IMR-90 (cell line): ENCODE data around the gene MAP3K1. TPM values are rescaled to one million over a fixed set of nuclear protein-coding genes. Genes with fewer than 3 reads are reported as not detected.
A peak's percentile ranks its signal among the peaks of the same experiment; 100 is the strongest.

ENCODE experiments used
- ATAC-seq: fragments of 200-7000 bp; cut with Tn5 transposase; 2 replicates; pipeline ENCODE4 v1.9.1; 2020; ENCODE audit warnings: low read depth, mild to moderate bottlenecking, moderate library complexity
- BruUV-seq: library from RNA; stranded (reverse); fragments of 400-500 nt; replicated peaks from 2 replicates; lab custom pipeline; 2021; lab: Mats Ljungman, UMichigan
- CTCF ChIA-PET: fragments of 300-600 bp; formaldehyde crosslinking; extraction: SDS; loops from one replicate; lab custom pipeline; 2021; ENCODE audit warnings: antibody characterized with exemption; lab: Yijun Ruan, JAX
- POLR2A ChIA-PET: fragments of 300-600 bp; sonication (Branson Sonifier 250); formaldehyde crosslinking; loops from one replicate; lab custom pipeline; 2022; ENCODE audit warnings: antibody characterized with exemption; ENCODE audit not compliant: unreplicated experiment; lab: Charles Lee
- DNase-seq: peaks from one replicate; pipeline ENCODE4 v3.0.0; 2013
- H2AFZ ChIP-seq: replicated peaks from 2 replicates; pipeline ENCODE3; 2013; ENCODE audit warnings: low read length, mild to moderate bottlenecking; ENCODE audit not compliant: poor library complexity
- H2AK5ac ChIP-seq: 2 replicates; pipeline ENCODE4 v1.6.1; 2013; ENCODE audit warnings: low read depth, low read length, inconsistent platforms
- H2AK9ac ChIP-seq: replicated peaks from 2 replicates; pipeline ENCODE3; 2013; ENCODE audit warnings: mild to moderate bottlenecking, low read depth, low read length, moderate library complexity; ENCODE audit not compliant: poor library complexity
- H2BK120ac ChIP-seq: 2 replicates; pipeline ENCODE4 v1.6.1; 2013; ENCODE audit warnings: low read depth, low read length, inconsistent platforms
- H2BK15ac ChIP-seq: 3 replicates; pipeline ENCODE4 v1.6.1; 2013; ENCODE audit warnings: low read depth, low read length, inconsistent platforms
- H2BK20ac ChIP-seq: 2 replicates; pipeline ENCODE4 v1.6.1; 2013; ENCODE audit warnings: low read depth, mild to moderate bottlenecking, inconsistent platforms, low read length, moderate library complexity
- H2BK5ac ChIP-seq: 2 replicates; pipeline ENCODE4 v1.6.1; 2013; ENCODE audit warnings: mild to moderate bottlenecking, low read depth, low read length, inconsistent platforms; ENCODE audit not compliant: poor library complexity, severe bottlenecking
- H3K14ac ChIP-seq: replicated peaks from 2 replicates; pipeline ENCODE4 v1.6.1; 2013; ENCODE audit warnings: low read depth, low read length, inconsistent platforms
- H3K18ac ChIP-seq: 2 replicates; pipeline ENCODE4 v1.6.1; 2013; ENCODE audit warnings: low read depth, low read length, control low read depth
- H3K23ac ChIP-seq: 2 replicates; pipeline ENCODE4 v1.6.1; 2013; ENCODE audit warnings: low read depth, low read length, inconsistent platforms
- H3K27ac ChIP-seq: 2 replicates; pipeline ENCODE4 v1.5.1; 2013; ENCODE audit warnings: mild to moderate bottlenecking, control low read depth, low read length; ENCODE audit not compliant: insufficient read depth
- H3K27me3 ChIP-seq: 2 replicates; pipeline ENCODE4 v1.6.1; 2013; ENCODE audit warnings: low read length; ENCODE audit not compliant: control insufficient read depth, insufficient read depth
- H3K36me3 ChIP-seq: 2 replicates; pipeline ENCODE4 v1.6.1; 2013; ENCODE audit warnings: low read length, mixed read lengths; ENCODE audit not compliant: control insufficient read depth, insufficient read depth
- H3K4ac ChIP-seq: 2 replicates; pipeline ENCODE4 v1.6.1; 2013; ENCODE audit warnings: low read depth, low read length, inconsistent platforms
- H3K4me1 ChIP-seq: 2 replicates; pipeline ENCODE4 v1.6.1; 2013; ENCODE audit warnings: low read length, mixed read lengths; ENCODE audit not compliant: control insufficient read depth, insufficient read depth
- H3K4me2 ChIP-seq: 2 replicates; pipeline ENCODE4 v1.6.1; 2013; ENCODE audit warnings: low read depth, mild to moderate bottlenecking, control low read depth, low read length, moderate library complexity
- H3K4me3 ChIP-seq: 2 replicates; pipeline ENCODE4 v1.5.1; 2013; ENCODE audit warnings: low read depth, mild to moderate bottlenecking, control low read depth, low read length, moderate library complexity; ENCODE audit not compliant: insufficient read depth
- H3K56ac ChIP-seq: 2 replicates; pipeline ENCODE4 v1.6.1; 2013; ENCODE audit warnings: low read length, inconsistent platforms; ENCODE audit not compliant: insufficient read depth; ENCODE audit errors: extremely low read depth
- H3K79me1 ChIP-seq, 2 experiments: 2 replicates each; pipeline ENCODE4 v1.6.1; 2013; ENCODE audit warnings: low read length in 2 of 2, inconsistent platforms in 1 of 2, low read depth in 1 of 2
- H3K9ac ChIP-seq: 2 replicates; pipeline ENCODE4 v1.6.1; 2013; ENCODE audit warnings: low read depth, low read length, control low read depth
- H3K9me1 ChIP-seq: 2 replicates; pipeline ENCODE4 v1.6.1; 2013; ENCODE audit warnings: low read length, inconsistent platforms; ENCODE audit not compliant: insufficient read depth
- H3K9me3 ChIP-seq: 2 replicates; pipeline ENCODE4 v1.6.1; 2013; ENCODE audit warnings: low read length; ENCODE audit not compliant: control insufficient read depth, insufficient read depth
- H4K20me1 ChIP-seq: 2 replicates; pipeline ENCODE4 v1.6.1; 2013; ENCODE audit warnings: low read length, inconsistent platforms; ENCODE audit not compliant: insufficient read depth
- H4K5ac ChIP-seq: 2 replicates; pipeline ENCODE4 v1.6.1; 2013; ENCODE audit warnings: mild to moderate bottlenecking, low read depth, low read length, control low read depth
- H4K8ac ChIP-seq, 2 experiments: 2 replicates each; pipeline ENCODE4 v1.6.1; 2013; ENCODE audit warnings: low read depth in 2 of 2, low read length in 2 of 2, control low read depth in 1 of 2, inconsistent platforms in 1 of 2
- H4K91ac ChIP-seq: 2 replicates; pipeline ENCODE4 v1.6.1; 2013; ENCODE audit warnings: low read depth, low read length, inconsistent platforms; ENCODE audit not compliant: insufficient read depth
- MXI1 ChIP-seq: IDR thresholded peaks from 2 replicates; pipeline ENCODE4 v1.6.1; 2012; ENCODE audit warnings: low read depth, mild to moderate bottlenecking, low read length, moderate library complexity, borderline replicate concordance
- NFE2L2 ChIP-seq: fragments of 150-350 bp; IDR thresholded peaks from 2 replicates; pipeline ENCODE4 v1.6.1; 2016; ENCODE audit warnings: low read depth, mild to moderate bottlenecking, low read length
- WGBS, 2 experiments: methylation state at CpG; one replicate each; pipeline versions ENCODE4 v1.1.5 to v1.1.7; 2013; ENCODE audit warnings: missing lambda C conversion rate in 2 of 2; ENCODE audit not compliant: insufficient read length in 1 of 2; ENCODE audit errors: extremely low coverage in 2 of 2; 5-methylcytosine and 5-hydroxymethylcytosine counted together
- dilution Hi-C: fragments of 300-500 bp; cut with HindIII; formaldehyde crosslinking; loops from one replicate; pipeline ENCODE4 v1.14.3; 2018; ENCODE audit warnings: low sequenced_read_pairs; ENCODE audit not compliant: unreplicated experiment
- in situ Hi-C: fragments of 300-500 bp; cut with MboI; formaldehyde crosslinking; loops from 3 replicates; pipeline ENCODE4 v1.14.3; 2019; ENCODE audit warnings: low sequenced_read_pairs, inconsistent platforms, mixed read lengths
- intact Hi-C: fragments of 100-400 bp; cut with micrococcal nuclease; formaldehyde crosslinking; loops from 2 replicates; pipeline ENCODE4 v1.10.0; 2022
- polyA plus RNA-seq, 3 experiments: library from polyadenylated mRNA; depleted of rRNA; stranded (reverse); fragments of >200 nt; gene quantifications; 2 replicates each; pipeline ENCODE4 v1.2.3, GENCODE V29; 2012; ENCODE audit warnings: low replicate concordance in 1 of 3
- total RNA-seq: library from RNA; depleted of rRNA; stranded (reverse); fragments of >200 nt; gene quantifications from 2 replicates; pipeline ENCODE4 v1.2.3, GENCODE V29; 2012

MAP3K1 gene
- total and polyA plus RNA-seq, 2 of the 4 experiments (the other 2 are of a cell fraction), result 3.8 to 18.8 TPM

DNA sequence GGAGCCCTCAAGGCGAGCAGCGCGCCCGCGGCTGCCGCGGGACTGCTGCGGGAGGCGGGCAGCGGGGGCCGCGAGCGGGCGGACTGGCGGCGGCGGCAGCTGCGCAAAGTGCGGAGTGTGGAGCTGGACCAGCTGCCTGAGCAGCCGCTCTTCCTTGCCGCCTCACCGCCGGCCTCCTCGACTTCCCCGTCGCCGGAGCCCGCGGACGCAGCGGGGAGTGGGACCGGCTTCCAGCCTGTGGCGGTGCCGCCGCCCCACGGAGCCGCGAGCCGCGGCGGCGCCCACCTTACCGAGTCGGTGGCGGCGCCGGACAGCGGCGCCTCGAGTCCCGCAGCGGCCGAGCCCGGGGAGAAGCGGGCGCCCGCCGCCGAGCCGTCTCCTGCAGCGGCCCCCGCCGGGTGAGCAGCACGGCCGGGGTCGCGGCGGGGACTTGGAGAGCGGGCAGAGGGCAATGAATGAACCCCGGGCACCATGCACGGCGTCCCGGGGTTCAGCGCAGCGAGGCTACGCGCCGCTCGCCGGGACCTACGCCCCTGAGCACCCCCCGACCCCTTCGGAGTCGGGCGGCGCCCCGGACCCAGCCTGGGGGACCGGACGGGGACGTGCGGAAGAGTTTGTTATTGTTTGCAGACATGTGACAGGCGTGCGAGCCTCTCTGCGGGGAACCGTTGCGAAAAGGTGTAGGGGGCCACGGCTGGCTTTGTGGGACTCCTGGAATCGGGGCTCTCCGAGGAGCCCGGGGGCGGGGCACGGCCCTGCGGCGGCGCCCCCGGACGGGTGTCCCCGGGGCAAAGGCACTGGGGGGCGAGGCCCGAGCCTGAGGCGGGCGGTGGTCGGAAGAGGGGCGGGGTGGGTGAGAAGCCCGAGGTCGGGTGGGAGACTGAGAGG lies 553 bp downstream of the MAP3K1 start:
- Histone ChIP-seq H3K14ac (peak overlapping the region; percentile 66; the same call in 1 of the 2 replicates), H4K5ac (peak overlapping the region; percentile 12; the same call in 1 of the 2 replicates), H3K27me3 (no peaks in the 10 kb centered on the region), H2BK5ac (peak overlapping the region; percentile 89), H4K20me1 (peaks cover 9% of the 10 kb centered on the region; the same call in 1 of the 2 replicates), H3K23ac (no peak overlapping the region), H3K27ac (peak overlapping the region; percentile 83), H2AFZ (peak overlapping the region; percentile 93), H2AK5ac (no peak overlapping the region), H4K8ac (peak overlapping the region in 1 of 2 experiments; percentile 37; a peak in 1 of 4 replicates), H3K4me1 (peaks cover 6% of the 10 kb centered on the region), H3K56ac (peak overlapping the region; percentile 84; the same call in 1 of the 2 replicates), H3K4ac (peak overlapping the region; percentile 76), H3K9ac (peak overlapping the region; percentile 66), H3K4me2 (peak overlapping the region; percentile 32; the same call in 1 of the 2 replicates), H3K9me3 (no peaks in the 10 kb centered on the region), H3K18ac (peak overlapping the region; percentile 27; the same call in 1 of the 2 replicates), H2AK9ac (peak overlapping the region; percentile 83), H3K36me3 (no peaks in the 10 kb centered on the region), H3K4me3 (peak overlapping the region; percentile 99), H4K91ac (peak overlapping the region; percentile 66; the same call in 1 of the 2 replicates), H3K9me1 (0 out of 2 replicates have a peak, but pooled peaks cover 3% of the 10 kb centered on the region), H2BK120ac (peak overlapping the region; percentile 35), H2BK20ac (no peak overlapping the region), H2BK15ac (no peak overlapping the region), H3K79me1 (peaks cover 6 to 15% of the 10 kb centered on the region in 2 experiments; a peak in 2 of 4 replicates)
- 1% methylated on average over 51 of the region's 116 CpGs; no CpG with 5 or more reads in 1 of the 2 experiments for WGBS, 2 experiments
- DNase-seq (peak; percentile 32), ATAC-seq (peak; percentile 50)
- intact Hi-C loops (loop anchor here (1.0 to 5.0 kb wide), 6 partner anchors 191 to 546 kb away; no protein-coding TSS in a partner anchor), dilution Hi-C loops (no loop called here), in situ Hi-C loops (no loop called here)
- ChIA-PET CTCF (no interaction called here), POLR2A (no interaction called here)
- TF ChIP-seq MXI1 (0 out of 2 replicates have a peak, but pooled peaks have one; percentile 4), NFE2L2 (no peak)
- BruUV-seq, result no TSS peak
